IMR-90 (cell line): ENCODE data around the gene ADAM17. TPM values are rescaled to one million over a fixed set of nuclear protein-coding genes. Genes with fewer than 3 reads are reported as not detected.
A peak's percentile ranks its signal among the peaks of the same experiment; 100 is the strongest.

Source experiments
- ATAC-seq: fragments of 200-7000 bp; cut with Tn5 transposase; 2 replicates; pipeline ENCODE4 v1.9.1; 2020; ENCODE audit warnings: low read depth, mild to moderate bottlenecking, moderate library complexity
- BruUV-seq: library from RNA; stranded (reverse); fragments of 400-500 nt; replicated peaks from 2 replicates; lab custom pipeline; 2021; lab: Mats Ljungman, UMichigan
- CTCF ChIA-PET: fragments of 300-600 bp; formaldehyde crosslinking; extraction: SDS; loops from one replicate; lab custom pipeline; 2021; ENCODE audit warnings: antibody characterized with exemption; lab: Yijun Ruan, JAX
- POLR2A ChIA-PET: fragments of 300-600 bp; sonication (Branson Sonifier 250); formaldehyde crosslinking; loops from one replicate; lab custom pipeline; 2022; ENCODE audit warnings: antibody characterized with exemption; ENCODE audit not compliant: unreplicated experiment; lab: Charles Lee
- DNase-seq: peaks from one replicate; pipeline ENCODE4 v3.0.0; 2013
- H2AFZ ChIP-seq: replicated peaks from 2 replicates; pipeline ENCODE3; 2013; ENCODE audit warnings: low read length, mild to moderate bottlenecking; ENCODE audit not compliant: poor library complexity
- H2AK5ac ChIP-seq: 2 replicates; pipeline ENCODE4 v1.6.1; 2013; ENCODE audit warnings: low read depth, low read length, inconsistent platforms
- H2AK9ac ChIP-seq: replicated peaks from 2 replicates; pipeline ENCODE3; 2013; ENCODE audit warnings: mild to moderate bottlenecking, low read depth, low read length, moderate library complexity; ENCODE audit not compliant: poor library complexity
- H2BK120ac ChIP-seq: 2 replicates; pipeline ENCODE4 v1.6.1; 2013; ENCODE audit warnings: low read depth, low read length, inconsistent platforms
- H2BK15ac ChIP-seq: 3 replicates; pipeline ENCODE4 v1.6.1; 2013; ENCODE audit warnings: low read depth, low read length, inconsistent platforms
- H2BK20ac ChIP-seq: 2 replicates; pipeline ENCODE4 v1.6.1; 2013; ENCODE audit warnings: low read depth, mild to moderate bottlenecking, inconsistent platforms, low read length, moderate library complexity
- H2BK5ac ChIP-seq: 2 replicates; pipeline ENCODE4 v1.6.1; 2013; ENCODE audit warnings: mild to moderate bottlenecking, low read depth, low read length, inconsistent platforms; ENCODE audit not compliant: poor library complexity, severe bottlenecking
- H3K14ac ChIP-seq: replicated peaks from 2 replicates; pipeline ENCODE4 v1.6.1; 2013; ENCODE audit warnings: low read depth, low read length, inconsistent platforms
- H3K18ac ChIP-seq: 2 replicates; pipeline ENCODE4 v1.6.1; 2013; ENCODE audit warnings: low read depth, low read length, control low read depth
- H3K23ac ChIP-seq: 2 replicates; pipeline ENCODE4 v1.6.1; 2013; ENCODE audit warnings: low read depth, low read length, inconsistent platforms
- H3K27ac ChIP-seq: 2 replicates; pipeline ENCODE4 v1.5.1; 2013; ENCODE audit warnings: mild to moderate bottlenecking, control low read depth, low read length; ENCODE audit not compliant: insufficient read depth
- H3K27me3 ChIP-seq: 2 replicates; pipeline ENCODE4 v1.6.1; 2013; ENCODE audit warnings: low read length; ENCODE audit not compliant: control insufficient read depth, insufficient read depth
- H3K36me3 ChIP-seq: 2 replicates; pipeline ENCODE4 v1.6.1; 2013; ENCODE audit warnings: low read length, mixed read lengths; ENCODE audit not compliant: control insufficient read depth, insufficient read depth
- H3K4ac ChIP-seq: 2 replicates; pipeline ENCODE4 v1.6.1; 2013; ENCODE audit warnings: low read depth, low read length, inconsistent platforms
- H3K4me1 ChIP-seq: 2 replicates; pipeline ENCODE4 v1.6.1; 2013; ENCODE audit warnings: low read length, mixed read lengths; ENCODE audit not compliant: control insufficient read depth, insufficient read depth
- H3K4me2 ChIP-seq: 2 replicates; pipeline ENCODE4 v1.6.1; 2013; ENCODE audit warnings: low read depth, mild to moderate bottlenecking, control low read depth, low read length, moderate library complexity
- H3K4me3 ChIP-seq: 2 replicates; pipeline ENCODE4 v1.5.1; 2013; ENCODE audit warnings: low read depth, mild to moderate bottlenecking, control low read depth, low read length, moderate library complexity; ENCODE audit not compliant: insufficient read depth
- H3K56ac ChIP-seq: 2 replicates; pipeline ENCODE4 v1.6.1; 2013; ENCODE audit warnings: low read length, inconsistent platforms; ENCODE audit not compliant: insufficient read depth; ENCODE audit errors: extremely low read depth
- H3K79me1 ChIP-seq, 2 experiments: 2 replicates each; pipeline ENCODE4 v1.6.1; 2013; ENCODE audit warnings: low read length in 2 of 2, inconsistent platforms in 1 of 2, low read depth in 1 of 2
- H3K9ac ChIP-seq: 2 replicates; pipeline ENCODE4 v1.6.1; 2013; ENCODE audit warnings: low read depth, low read length, control low read depth
- H3K9me1 ChIP-seq: 2 replicates; pipeline ENCODE4 v1.6.1; 2013; ENCODE audit warnings: low read length, inconsistent platforms; ENCODE audit not compliant: insufficient read depth
- H3K9me3 ChIP-seq: 2 replicates; pipeline ENCODE4 v1.6.1; 2013; ENCODE audit warnings: low read length; ENCODE audit not compliant: control insufficient read depth, insufficient read depth
- H4K20me1 ChIP-seq: 2 replicates; pipeline ENCODE4 v1.6.1; 2013; ENCODE audit warnings: low read length, inconsistent platforms; ENCODE audit not compliant: insufficient read depth
- H4K5ac ChIP-seq: 2 replicates; pipeline ENCODE4 v1.6.1; 2013; ENCODE audit warnings: mild to moderate bottlenecking, low read depth, low read length, control low read depth
- H4K8ac ChIP-seq, 2 experiments: 2 replicates each; pipeline ENCODE4 v1.6.1; 2013; ENCODE audit warnings: low read depth in 2 of 2, low read length in 2 of 2, control low read depth in 1 of 2, inconsistent platforms in 1 of 2
- H4K91ac ChIP-seq: 2 replicates; pipeline ENCODE4 v1.6.1; 2013; ENCODE audit warnings: low read depth, low read length, inconsistent platforms; ENCODE audit not compliant: insufficient read depth
- BHLHE40 ChIP-seq: fragments of 150-350 bp; IDR thresholded peaks from 2 replicates; pipeline ENCODE4 v1.6.1; 2016; ENCODE audit warnings: mild to moderate bottlenecking, low read depth, low read length
- CEBPB ChIP-seq: IDR thresholded peaks from 2 replicates; pipeline ENCODE4 v1.6.1; 2012; ENCODE audit warnings: low read depth, low read length, improper control_type of control experiment
- FOS ChIP-seq: fragments of 150-350 bp; IDR thresholded peaks from 2 replicates; pipeline ENCODE4 v1.6.1; 2016; ENCODE audit warnings: low read depth, low read length
- MAFK ChIP-seq: IDR thresholded peaks from 2 replicates; pipeline ENCODE4 v1.6.1; 2012; ENCODE audit warnings: low read depth, low read length, improper control_type of control experiment
- MXI1 ChIP-seq: IDR thresholded peaks from 2 replicates; pipeline ENCODE4 v1.6.1; 2012; ENCODE audit warnings: low read depth, mild to moderate bottlenecking, low read length, moderate library complexity, borderline replicate concordance
- POLR2A ChIP-seq: IDR thresholded peaks from 2 replicates; pipeline ENCODE4 v1.6.1; 2012; ENCODE audit warnings: mild to moderate bottlenecking, low read depth, low read length
- RCOR1 ChIP-seq: IDR thresholded peaks from 2 replicates; pipeline ENCODE4 v1.6.1; 2012; ENCODE audit warnings: mild to moderate bottlenecking, low read length, improper control_type of control experiment; ENCODE audit not compliant: insufficient replicate concordance
- RFX5 ChIP-seq: IDR thresholded peaks from 2 replicates; pipeline ENCODE4 v1.8.0; 2012; ENCODE audit warnings: low read depth, mild to moderate bottlenecking, low read length, moderate library complexity
- WGBS, 2 experiments: methylation state at CpG; one replicate each; pipeline versions ENCODE4 v1.1.5 to v1.1.7; 2013; ENCODE audit warnings: missing lambda C conversion rate in 2 of 2; ENCODE audit not compliant: insufficient read length in 1 of 2; ENCODE audit errors: extremely low coverage in 2 of 2; 5-methylcytosine and 5-hydroxymethylcytosine counted together
- dilution Hi-C: fragments of 300-500 bp; cut with HindIII; formaldehyde crosslinking; loops from one replicate; pipeline ENCODE4 v1.14.3; 2018; ENCODE audit warnings: low sequenced_read_pairs; ENCODE audit not compliant: unreplicated experiment
- in situ Hi-C: fragments of 300-500 bp; cut with MboI; formaldehyde crosslinking; loops from 3 replicates; pipeline ENCODE4 v1.14.3; 2019; ENCODE audit warnings: low sequenced_read_pairs, inconsistent platforms, mixed read lengths
- intact Hi-C: fragments of 100-400 bp; cut with micrococcal nuclease; formaldehyde crosslinking; loops from 2 replicates; pipeline ENCODE4 v1.10.0; 2022
- polyA plus RNA-seq, 3 experiments: library from polyadenylated mRNA; depleted of rRNA; stranded (reverse); fragments of >200 nt; gene quantifications; 2 replicates each; pipeline ENCODE4 v1.2.3, GENCODE V29; 2012; ENCODE audit warnings: low replicate concordance in 1 of 3
- total RNA-seq: library from RNA; depleted of rRNA; stranded (reverse); fragments of >200 nt; gene quantifications from 2 replicates; pipeline ENCODE4 v1.2.3, GENCODE V29; 2012

The ADAM17 gene
- total and polyA plus RNA-seq, 2 of the 4 experiments (the other 2 are of a cell fraction), result 9.6 to 34.4 TPM

DNA sequence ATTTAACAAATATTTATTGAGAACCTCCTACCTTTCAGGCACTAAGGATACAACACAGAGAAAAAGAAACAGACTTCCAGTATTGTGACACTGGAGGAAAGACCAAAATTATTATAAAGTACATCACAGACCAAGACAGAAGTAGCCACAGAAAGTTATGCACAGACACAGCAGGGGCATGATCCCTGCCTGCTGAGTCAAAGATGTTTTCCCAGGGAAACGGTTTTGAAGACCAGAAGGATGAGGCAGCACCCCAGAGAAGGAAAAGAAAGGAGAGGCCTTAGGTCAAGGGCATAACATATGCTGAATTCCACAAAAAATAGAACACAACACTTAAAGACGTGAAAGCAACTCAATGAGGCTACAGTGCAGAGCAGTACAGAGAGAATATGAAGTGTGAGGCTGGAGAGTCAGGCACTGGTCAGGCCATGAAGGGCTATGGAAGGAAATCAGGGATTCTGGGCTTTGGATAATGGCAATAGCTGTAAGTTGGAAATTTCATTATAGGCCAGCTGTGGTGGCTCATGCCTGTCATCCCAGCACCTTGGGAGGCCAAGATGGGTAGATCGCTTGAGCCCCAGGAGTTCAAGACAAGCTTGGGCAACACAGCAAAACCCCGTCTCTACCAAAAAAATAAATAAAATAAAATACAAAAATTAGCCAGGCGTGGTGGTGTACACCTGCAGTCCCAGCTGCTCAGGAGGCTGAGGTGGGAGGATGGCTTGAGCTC, 8.2 kb downstream of the ADAM17 start:
- dilution Hi-C loops (no loop called here), intact Hi-C loops (no loop called here), in situ Hi-C loops (no loop called here)
- ATAC-seq (peak; percentile 73), DNase-seq (peak; percentile 45)
- H3K36me3 ChIP-seq, result no peaks in the 10 kb centered on the region
- H3K9ac ChIP-seq, result no peak overlapping the region
- peak overlapping the region; percentile 26; the same call in 1 of the 2 replicates for H3K14ac ChIP-seq
- no peak overlapping the region for H2AK9ac ChIP-seq
- no peak overlapping the region for H2BK20ac ChIP-seq
- peaks cover 12 to 74% of the 10 kb centered on the region in 2 experiments; a peak in 3 of 4 replicates for H3K79me1 ChIP-seq
- no peak overlapping the region for H3K27ac ChIP-seq
- peaks cover 23% of the 10 kb centered on the region for H3K9me1 ChIP-seq
- no peaks in the 10 kb centered on the region for H3K27me3 ChIP-seq
- no peak overlapping the region for H4K91ac ChIP-seq
- H3K4ac ChIP-seq, result peak overlapping the region; percentile 11; the same call in 1 of the 2 replicates
- WGBS, 2 experiments, result no CpG with 5 or more reads among the region's 5 CpGs
- no TSS peak for BruUV-seq
- no peak overlapping the region for H3K18ac ChIP-seq
- H2AK5ac ChIP-seq, result peak overlapping the region; percentile 5; the same call in 1 of the 2 replicates
- ChIA-PET POLR2A (no interaction called here), CTCF (no interaction called here)
- H2BK5ac ChIP-seq, result peak overlapping the region; percentile 8
- peaks cover 47% of the 10 kb centered on the region for H4K20me1 ChIP-seq
- peaks cover 11% of the 10 kb centered on the region for H3K4me1 ChIP-seq
- no peak overlapping the region for H4K8ac ChIP-seq
- H2BK120ac ChIP-seq, result no peak overlapping the region
- no peak overlapping the region for H3K56ac ChIP-seq
- H4K5ac ChIP-seq, result no peak overlapping the region
- H2AFZ ChIP-seq, result no peak overlapping the region
- TF ChIP-seq BHLHE40, result no peak
- TF ChIP-seq CEBPB, result 0 out of 2 replicates have a peak, but pooled peaks have one; percentile 9
- no peak for TF ChIP-seq RCOR1
- no peak for TF ChIP-seq RFX5
- TF ChIP-seq FOS, result no peak
- TF ChIP-seq MXI1, result no peak
- no peak for TF ChIP-seq MAFK
- TF ChIP-seq POLR2A, result no peak
- no peaks in the 10 kb centered on the region for H3K9me3 ChIP-seq
- no peak overlapping the region for H2BK15ac ChIP-seq
- no peak overlapping the region for H3K4me3 ChIP-seq
- H3K4me2 ChIP-seq, result no peak overlapping the region; the same call in 1 of the 2 replicates
- H3K23ac ChIP-seq, result peak overlapping the region; percentile 63; the same call in 1 of the 2 replicates
